NCI-H187 treated with DMSO at 0.1 percent for 48 hours (cell line): Measurements from ENCODE around the gene MPEG1.

Experiments
- DNase-seq: peaks from one replicate; lab custom pipeline; 2025; lab: John Stamatoyannopoulos, UW

MPEG1 gene

DNA sequence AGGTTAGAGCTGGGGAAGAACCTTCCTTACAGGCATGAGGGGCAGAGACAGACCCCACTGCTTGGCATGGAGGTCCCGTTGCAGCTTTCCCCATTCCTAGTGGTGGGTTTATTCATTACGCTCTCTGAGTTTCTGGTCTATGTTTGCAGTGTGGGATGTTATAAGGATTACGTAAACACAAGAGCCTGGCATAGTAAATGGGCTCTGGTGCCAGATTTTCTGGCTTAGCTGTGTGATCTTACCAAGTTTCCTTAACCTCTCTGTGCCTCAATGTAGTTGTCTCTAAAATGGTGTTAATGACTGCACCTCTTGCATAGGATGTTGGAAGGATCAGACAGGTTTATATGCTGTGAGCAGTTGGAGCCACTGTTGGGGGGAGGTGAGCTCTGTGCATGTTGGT, 25.7 kb downstream of the MPEG1 start:
- no peak for DNase-seq

DNA sequence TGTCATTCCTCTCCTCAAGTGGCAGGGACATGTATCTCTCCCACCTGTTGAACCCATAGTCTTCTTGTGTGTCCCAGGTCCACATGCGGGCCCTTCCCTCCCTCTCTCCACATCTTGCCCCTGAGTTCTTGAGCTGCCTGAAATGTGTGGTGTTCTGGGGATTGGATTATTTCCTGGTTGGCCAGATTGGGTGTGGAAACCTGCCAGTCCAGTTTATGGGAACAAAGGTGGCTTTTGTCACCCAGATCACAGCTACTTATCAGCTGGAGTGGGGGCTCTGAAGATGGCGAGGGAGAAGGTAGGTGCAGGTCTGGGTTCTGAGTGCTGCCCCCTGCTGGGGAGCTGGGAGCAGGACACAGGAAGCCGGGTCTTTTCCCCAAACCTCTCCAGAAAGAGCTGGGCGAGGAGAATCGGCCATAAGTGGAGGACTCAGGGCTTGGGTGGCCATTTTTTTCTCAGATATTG, 26.6 kb downstream of the MPEG1 start:
- no peak for DNase-seq

DNA sequence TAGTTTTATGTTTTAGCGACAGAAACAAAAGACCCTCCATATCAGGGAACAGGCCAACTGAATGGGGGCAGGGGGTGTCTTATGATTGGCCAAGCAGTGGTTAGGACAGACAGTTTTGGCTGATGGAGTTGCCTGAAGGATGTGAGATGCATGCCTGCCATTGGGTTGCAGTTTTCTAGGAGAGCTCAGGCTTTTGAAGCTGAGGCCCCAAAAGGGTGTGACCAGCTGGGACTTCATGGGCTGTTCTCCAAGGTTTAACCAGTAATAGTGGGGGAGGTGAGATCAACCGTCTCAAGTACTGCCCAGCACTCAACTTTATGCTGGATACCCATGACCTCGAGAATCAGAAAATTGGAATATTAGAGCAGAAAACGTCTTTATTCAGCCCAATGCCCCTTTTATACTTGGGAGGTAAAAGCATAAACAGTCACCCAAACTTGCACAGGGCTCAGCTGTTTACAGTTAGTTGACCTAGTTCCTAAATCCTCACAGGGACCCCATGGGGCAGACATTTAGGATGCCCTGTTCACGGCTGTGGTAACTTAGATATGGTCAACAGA, 27.3 kb downstream of the MPEG1 start:
- DNase-seq, result no peak

DNA sequence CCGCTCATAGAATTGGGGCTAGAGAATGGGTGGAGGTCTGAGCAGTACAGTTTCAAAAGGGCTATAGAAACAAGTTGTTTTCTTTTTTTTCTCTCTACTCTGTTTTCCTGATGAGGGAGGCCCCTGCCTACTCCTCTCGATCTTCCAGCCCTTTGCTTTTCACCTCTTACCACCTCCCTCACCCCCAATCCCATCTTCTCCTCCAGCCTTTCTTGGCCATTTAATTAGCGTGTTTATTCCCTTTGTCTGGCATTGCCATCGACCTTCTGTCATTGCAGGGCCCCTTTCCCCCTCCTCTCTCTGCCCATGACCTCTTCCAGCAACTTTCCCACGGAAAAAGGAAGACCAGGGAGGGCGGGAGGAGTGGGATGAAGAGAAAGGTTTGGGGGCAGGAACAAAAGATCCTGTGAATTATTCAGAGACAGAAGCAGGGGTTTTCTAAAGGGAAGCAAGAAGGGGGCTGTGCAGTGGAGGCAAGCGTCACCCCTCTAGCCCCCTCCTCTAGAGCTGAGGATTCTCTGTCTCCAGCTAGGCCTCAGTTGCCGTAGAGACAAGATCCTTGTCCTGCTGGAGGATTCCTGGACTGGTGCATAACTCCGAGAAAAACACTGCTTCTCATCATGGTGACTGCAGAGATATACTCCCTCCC, 27.9 kb downstream of the MPEG1 start:
- no peak for DNase-seq

DNA sequence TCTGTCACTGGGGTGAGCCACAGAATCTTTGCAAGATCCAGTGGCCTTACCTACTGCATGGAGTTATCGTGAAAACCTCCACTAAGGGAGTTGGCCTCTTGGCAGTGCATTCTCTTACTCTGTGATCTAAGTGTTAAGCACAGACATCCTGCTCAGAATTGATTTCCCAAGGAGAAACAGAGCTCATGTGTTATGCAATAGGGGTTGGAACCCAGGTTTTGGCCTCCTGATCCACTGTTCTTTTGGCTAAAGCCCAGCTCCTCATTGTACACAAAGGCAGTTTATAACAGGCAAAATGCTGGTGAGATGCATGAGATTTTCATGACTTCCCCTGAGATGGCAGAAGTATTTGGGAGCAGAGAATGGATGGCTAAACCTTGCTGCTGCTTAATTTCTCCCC, 29.0 kb downstream of the MPEG1 start:
- no peak for DNase-seq

DNA sequence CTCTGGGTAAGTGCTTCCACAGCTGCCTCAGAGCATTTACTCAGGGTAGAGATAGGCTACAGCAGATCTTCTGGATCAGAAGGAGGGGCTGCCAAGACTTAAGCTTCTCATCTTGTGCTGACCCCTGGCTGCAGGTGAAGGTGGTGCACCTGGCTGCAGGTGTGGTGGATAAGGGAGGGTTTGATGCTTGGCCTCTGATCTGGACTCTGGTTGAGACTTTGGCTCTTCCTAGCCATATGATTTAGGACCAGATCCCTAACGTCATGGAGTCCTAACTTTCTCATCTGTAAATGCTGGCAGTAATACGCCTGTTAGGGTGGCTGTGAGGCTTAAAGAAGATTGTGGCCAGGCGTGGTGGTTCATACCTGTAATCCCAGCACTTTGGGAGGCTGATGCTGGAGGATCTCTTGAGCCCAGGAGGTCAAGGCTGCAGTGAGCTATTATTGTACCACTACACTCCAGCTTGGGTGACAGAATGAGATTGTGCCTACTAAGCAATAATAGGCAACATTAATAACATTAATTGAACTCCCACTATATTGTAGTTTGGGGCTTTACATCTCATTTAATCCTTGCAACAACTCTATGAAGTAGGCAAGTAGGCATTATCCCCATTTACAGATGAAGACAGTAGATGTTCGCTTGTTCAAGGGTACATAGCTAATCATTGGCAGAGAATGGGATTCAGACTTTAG, 30.1 kb downstream of the MPEG1 start:
- DNase-seq, result no peak

DNA sequence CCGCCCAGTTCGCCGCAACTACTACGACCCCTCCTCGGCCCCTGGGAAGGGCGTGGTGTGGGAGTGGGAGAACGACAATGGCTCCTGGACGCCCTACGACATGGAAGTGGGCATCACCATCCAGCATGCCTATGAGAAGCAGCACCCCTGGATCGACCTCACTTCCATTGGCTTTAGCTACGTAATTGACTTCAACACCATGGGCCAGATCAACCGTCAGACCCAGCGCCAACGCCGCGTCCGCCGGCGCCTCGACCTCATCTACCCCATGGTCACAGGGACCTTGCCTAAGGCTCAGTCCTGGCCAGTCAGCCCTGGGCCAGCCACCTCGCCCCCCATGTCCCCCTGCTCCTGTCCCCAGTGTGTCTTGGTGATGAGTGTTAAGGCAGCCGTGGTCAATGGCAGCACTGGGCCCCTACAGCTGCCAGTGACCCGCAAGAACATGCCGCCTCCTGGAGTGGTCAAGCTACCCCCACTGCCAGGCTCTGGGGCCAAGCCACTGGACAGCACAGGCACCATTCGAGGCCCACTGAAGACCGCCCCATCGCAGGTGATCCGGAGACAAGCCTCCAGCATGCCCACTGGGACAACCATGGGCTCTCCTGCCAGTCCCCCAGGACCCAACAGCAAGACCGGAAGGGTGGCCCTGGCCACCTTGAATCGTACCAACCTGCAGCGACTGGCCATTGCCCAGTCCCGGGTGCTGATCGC, 30.8 kb downstream of the MPEG1 start:
- DNase-seq, result no peak

DNA sequence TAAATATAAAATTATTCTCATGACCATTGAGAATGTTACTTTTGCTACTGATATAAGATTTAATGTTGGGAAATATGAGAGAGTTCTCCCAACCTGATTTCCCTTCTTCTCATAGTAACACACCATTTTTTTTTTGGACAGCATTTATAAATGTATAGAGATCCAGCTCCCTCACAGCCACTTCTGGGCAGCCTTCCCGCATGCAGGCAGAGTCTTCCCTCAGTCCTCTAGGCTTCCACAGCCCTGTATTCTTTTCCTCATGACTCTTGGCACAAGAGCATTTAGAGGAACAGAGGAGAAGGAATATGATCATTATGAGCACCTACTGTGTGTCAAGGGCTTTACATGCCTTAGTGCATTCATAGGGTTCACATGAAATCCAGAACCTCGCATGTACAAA, 31.8 kb downstream of the MPEG1 start:
- DNase-seq, result no peak

DNA sequence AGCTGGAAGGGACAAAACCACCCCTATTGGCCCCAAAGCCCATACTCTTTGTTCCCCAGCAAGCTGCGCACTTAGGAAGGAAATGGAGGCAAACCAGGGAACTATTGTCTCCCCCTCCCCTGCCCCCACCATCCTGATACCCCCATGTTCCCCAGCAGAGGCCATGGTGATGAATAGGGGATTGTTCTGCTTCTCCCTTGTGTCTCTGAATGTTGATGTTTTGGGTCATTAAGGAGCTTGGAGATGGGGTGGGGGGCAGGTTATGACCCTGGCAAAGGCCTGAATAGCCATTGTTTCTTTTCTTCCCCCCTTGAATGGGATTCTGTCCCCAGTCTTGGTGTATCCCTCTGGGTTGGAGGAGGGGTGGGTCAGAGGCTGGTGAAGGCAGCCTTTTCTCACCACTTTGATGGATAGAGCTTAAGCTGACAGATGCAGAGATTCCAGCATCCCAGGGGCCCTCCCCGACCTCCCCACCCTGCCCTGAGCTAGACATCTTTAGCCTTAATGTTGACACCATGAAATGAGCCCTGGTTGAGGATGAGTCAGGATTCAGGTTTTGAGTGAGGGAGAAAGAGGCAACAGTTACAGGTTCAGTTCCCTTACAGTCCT, 32.5 kb downstream of the MPEG1 start:
- DNase-seq, result no peak

DNA sequence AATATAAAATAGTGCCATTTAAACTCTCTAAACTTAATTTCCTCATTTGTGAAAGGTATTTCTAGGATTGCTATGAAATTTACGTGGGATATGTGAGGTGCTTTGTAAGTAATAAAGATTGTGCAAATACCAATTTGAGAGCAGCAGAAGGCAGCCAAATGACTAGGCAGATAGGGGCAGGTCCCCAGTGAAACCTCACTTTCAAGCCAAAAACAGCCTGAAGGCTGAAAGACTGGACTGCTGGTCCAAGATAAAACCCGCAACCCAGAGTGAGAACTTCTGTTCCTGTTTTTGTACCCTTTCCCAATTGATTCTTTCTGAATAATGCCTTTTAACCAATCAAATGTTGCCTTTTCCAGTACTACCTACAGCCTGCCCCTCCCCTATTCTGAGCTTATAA, 33.6 kb downstream of the MPEG1 start:
- no peak for DNase-seq

DNA sequence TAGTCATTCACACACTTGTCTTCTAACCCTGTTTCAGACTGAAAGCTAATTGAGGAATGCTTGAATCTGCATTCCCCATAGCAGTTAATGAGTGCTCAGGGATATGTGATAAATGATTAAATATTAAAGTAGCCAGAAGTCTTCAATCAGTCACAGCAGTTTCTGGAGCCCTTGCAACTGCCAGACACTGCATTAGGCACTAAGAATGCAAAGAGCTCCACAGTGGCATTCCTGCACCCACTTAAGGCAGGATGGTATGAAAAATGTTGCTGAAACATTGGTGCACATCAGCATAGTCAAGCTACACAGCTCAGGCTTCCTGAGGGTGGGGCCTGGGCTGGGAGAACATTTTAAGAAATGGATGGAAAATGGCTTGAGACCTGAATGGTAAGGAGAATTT, 34.3 kb downstream of the MPEG1 start:
- DNase-seq, result no peak

DNA sequence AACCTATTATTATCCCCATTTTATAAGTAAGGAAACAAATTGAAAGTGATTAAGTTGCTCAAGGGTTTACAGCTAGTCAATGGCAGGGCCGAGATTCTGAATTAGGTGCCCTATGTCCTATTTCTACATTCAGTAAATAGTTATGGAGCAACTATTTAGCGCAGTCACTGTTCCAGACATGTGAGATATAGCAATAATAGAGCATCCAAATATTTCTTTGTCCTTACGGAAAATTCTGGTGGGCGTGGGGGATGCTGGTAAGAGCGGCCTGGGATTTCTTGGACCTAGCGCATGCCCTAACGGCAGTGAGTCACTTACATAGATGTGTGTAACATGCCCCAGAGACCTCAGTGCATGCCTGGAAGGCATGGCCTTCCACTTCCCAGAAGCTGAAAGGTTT, 36.4 kb downstream of the MPEG1 start:
- DNase-seq, result no peak

DNA sequence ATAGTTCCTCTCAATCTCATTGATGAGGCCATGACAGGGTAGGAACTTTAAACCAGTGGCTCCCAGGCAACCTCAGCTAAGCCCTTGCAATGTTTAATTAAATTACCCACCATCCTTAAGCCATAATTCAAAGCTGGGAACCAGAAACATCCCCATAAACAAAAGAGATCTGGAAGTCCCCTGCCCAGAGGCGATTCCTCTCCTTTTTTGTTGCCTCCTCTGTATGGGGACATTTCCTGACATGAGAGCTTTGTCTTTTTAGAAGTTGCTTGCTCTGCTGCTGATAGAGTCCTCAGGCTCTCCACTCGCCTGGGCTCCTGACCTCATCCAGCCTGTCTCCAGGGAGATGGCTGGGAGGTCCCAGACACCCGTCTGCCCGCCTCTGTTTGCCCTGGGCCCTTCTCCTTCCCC, 37.6 kb downstream of the MPEG1 start:
- DNase-seq, result no peak

DNA sequence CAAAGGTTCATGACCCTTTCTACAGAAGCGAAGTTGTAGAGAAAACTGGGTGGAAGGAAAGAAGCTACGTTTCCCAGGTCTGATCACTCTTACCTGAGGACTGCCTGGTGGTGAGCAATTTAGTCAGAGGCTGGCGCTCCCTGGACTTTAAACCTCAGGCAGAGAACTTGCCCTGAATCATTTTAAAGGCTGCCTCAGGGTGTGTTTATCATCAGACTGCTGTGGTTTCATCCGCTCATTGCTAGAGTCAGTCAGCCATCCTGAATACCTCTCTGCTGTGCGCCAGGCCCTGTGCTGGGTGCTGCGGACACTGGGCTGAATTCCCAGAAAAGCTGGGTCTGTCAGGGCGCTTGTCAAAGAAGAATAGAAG, 38.1 kb downstream of the MPEG1 start:
- DNase-seq, result no peak

DNA sequence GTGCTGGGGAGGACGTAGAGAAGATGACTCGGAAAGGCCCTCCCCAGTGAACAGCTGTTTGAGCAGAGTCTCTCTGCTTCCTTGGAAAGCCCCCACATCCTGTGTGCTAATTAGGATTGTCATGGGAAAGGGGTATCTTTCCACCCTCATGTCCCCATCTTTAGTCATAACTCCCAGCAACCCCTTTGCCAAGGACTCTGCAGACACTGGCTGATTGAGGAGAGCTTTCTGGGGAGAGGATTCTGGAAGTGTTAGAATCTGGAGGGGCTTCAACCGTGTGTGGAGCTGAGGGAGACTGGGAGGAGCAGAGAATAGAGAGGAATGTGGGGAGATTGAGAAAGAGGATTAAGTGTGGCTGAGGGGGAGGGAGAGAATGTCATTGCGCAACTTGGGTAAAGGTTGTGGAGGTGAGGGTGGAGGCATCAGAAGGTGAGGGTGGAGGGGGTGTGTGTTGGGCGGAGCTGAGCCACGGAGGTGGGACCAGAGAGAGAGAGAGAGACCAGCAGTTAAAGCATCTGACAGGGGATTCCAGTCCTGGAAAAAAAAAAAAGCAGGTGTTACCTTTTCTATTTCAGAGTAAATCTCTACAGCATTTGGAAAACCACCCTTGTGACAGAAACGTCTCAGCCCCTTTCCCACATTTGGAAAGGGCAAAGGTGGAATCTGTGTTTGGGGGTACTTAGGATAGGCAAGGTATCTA, 38.6 kb downstream of the MPEG1 start:
- no peak for DNase-seq

DNA sequence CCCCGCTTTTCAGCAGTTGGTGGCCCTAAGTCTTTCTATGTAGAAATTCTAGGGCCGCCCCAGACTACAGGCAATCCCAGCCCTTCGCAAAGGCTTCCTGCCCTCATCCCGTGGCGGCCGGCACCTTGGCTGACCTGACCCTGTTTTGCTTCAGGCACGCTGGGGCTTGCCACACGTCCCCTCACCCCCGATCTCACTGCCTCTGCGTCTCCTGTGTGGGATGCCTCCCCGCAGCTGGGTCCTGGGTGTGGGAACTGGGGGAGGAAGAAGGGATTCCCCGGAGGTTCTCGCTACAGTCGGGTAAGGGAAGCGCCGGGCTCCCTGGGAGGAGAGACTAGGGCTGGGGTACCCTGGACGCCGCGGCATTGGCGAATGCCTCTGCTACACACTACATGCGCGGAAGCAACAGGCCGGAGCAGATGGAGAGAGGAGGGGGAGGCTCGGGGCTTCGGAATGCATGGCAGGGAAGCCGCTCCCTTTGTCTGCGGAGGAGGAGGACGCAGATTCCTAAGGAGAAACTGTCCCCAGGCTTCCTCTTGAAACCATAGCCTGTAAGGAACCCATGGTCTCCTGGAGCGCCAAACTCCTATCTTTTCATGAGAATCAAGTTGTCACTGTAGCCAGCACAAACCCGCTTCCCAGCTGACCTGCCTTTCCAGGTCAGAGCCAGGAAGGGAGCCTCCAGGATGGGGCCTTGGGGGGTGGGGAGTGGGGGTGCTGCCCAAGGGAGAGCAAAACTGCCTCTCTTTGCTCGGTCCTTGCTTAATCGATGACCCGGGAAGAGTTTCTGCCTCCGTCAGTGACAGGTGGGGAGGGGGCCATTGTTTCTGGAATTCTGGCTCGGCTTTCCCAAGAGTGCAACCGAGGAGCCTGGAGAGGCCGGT, 39.4 kb downstream of the MPEG1 start:
- no peak for DNase-seq

DNA sequence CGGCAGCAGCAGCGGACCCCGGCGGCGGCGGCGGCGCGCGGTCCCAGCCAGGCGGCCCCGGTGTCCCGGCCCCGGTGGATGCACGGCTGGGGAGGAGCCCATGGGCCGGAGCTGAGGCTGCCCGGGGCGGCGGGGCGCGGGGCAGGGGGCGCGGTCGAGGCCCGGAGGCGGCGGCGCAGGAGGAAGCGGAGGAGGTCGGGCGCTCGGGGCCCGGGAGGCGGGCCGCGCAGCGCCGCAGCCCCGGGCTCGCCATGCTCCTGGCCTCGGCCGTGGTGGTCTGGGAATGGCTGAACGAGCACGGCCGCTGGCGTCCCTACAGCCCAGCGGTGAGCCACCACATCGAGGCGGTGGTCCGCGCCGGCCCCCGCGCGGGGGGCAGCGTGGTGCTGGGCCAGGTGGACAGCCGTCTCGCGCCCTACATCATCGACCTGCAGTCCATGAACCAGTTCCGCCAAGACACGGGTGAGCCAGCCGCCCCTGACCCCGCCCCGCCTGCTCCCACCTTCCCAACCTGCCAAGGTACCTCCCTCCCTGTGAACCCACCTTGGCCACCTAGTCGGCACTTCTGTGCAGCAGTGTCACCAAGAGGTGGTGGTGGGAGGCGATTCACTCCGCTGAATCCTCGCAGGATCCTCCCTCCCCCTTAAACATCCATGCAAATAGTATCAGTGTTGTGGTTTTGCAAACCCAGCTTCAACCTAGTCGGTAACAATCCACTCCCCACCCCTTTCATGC, 40.2 kb downstream of the MPEG1 start:
- DNase-seq, result no peak

DNA sequence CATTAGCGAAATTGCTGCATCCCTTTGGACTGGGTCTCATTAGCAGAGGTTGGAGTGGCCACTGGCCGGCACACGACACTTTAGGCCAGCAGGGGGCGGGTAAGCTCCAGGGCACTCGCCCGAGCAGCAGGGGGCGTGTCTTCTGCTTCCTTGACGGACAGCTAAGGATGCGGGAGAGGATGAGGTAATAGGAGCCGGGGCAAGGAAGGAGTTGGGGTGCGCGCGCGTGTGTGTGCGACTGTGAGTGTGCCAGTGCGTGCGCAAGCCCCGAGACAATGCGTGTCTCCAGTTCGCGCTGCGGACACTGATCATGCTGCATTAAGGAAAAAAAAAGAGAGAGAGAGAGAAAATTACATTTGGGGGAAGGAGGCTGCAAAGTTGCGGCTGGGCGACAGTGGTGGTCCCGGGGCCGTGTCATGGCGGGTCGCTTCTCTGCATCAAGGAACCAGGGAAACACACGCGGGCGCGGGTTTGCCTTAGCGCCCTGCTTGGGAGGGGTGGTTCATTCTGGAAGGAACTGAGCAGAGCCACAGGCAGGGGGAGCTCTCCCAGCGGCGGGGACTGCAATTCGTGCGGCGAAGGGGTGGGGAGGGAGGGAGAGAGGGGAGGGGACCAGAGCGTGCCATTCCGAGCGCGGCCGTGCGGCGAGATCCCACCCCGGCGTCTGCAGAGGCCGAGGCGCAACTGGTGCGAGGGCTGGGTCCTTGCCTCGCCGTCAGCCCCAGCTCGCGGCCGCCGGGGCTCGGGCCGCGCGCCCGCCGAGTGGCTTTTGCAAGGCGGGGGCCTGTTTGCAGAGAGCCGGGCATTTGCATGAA, 41.0 kb downstream of the MPEG1 start, which contains the start of gene DTX4:
TSS of gene DTX4 (plus strand) at position 625 of the 815 bp plus-strand sequence. CDS start 464 bp downstream, outside the sequence.
- peak; percentile 26 for DNase-seq

DNA sequence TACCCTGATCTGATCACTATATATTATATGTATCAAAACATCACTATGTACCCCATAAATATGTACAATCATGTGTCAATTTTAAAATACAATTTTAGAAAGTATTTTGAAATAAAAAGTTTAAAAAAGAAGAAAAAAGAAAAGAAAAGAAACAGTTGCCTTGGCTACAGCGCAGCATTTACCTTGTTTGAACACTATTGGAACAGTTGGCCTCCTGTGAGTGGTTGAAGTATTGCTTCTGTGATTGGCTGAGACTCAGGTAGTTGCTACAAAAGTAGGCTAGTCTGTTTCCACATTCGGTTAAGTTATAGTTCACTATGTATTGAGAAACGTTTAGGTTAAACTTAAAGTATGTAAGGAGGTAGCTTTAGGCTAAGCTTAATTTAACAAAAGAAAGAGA, 48.7 kb downstream of the MPEG1 start:
- no peak for DNase-seq
